Stimulated activated naive B cell treated with anti-CD40 and anti-IgM and Interleukin-4, amounts not matched to agents 10 μg/mL and 1 μg/mL and 100 μg/mL, for 72 hours (primary cell): ENCODE measurements around the gene CRACR2B.

Experiments used
- ATAC-seq, 2 donors: fragments of 150-1000 bp; cut with Tn5 transposase; replicated peaks; 2 replicates each; pipeline ENCODE4 v1.10.0; 2021; ENCODE audit warnings: moderate library complexity in 1 of 2
- DNase-seq: peaks from one replicate; pipeline ENCODE4 v3.0.0; 2021
- H3K27ac Mint-ChIP-seq: one replicate; pipeline ENCODE4 v1.8.0; 2022; ENCODE audit warnings: mild to moderate bottlenecking, mixed read lengths
- H3K27me3 Mint-ChIP-seq, 2 donors: one replicate each; pipeline ENCODE4 v1.8.0; 2022; ENCODE audit warnings: mixed read lengths in 2 of 2
- H3K36me3 Mint-ChIP-seq, 2 donors: one replicate each; pipeline ENCODE4 v1.8.0; 2022; ENCODE audit warnings: mixed read lengths in 2 of 2, mild to moderate bottlenecking in 1 of 2
- H3K4me1 Mint-ChIP-seq, 2 donors: one replicate each; pipeline ENCODE4 v1.8.0; 2022; ENCODE audit warnings: mixed read lengths in 2 of 2, mild to moderate bottlenecking in 1 of 2
- H3K4me3 Mint-ChIP-seq, 2 donors: one replicate each; pipeline ENCODE4 v1.8.0; 2022; ENCODE audit warnings: mild to moderate bottlenecking in 2 of 2, mixed read lengths in 2 of 2, moderate library complexity in 1 of 2
- H3K9me3 Mint-ChIP-seq, 2 donors: one replicate each; pipeline ENCODE4 v1.8.0; 2022; ENCODE audit warnings: mixed read lengths in 2 of 2, mild to moderate bottlenecking in 1 of 2

Gene CRACR2B

GRCh38 chr11:824942-825341, 2.8 kb upstream of the CRACR2B start:
- DNase-seq: no peak
- ATAC-seq: no peak
- peaks cover 12 to 20% of the 10 kb centered on the region in 2 donors for H3K36me3 Mint-ChIP-seq
- no peaks in the 10 kb centered on the region for H3K9me3 Mint-ChIP-seq
- no peak overlapping the region for H3K27ac Mint-ChIP-seq
- H3K4me1 Mint-ChIP-seq: peaks cover 33 to 50% of the 10 kb centered on the region in 2 donors
- H3K4me3 Mint-ChIP-seq: no peak overlapping the region
- H3K27me3 Mint-ChIP-seq: peaks cover 24 to 27% of the 10 kb centered on the region in 2 donors

DNA sequence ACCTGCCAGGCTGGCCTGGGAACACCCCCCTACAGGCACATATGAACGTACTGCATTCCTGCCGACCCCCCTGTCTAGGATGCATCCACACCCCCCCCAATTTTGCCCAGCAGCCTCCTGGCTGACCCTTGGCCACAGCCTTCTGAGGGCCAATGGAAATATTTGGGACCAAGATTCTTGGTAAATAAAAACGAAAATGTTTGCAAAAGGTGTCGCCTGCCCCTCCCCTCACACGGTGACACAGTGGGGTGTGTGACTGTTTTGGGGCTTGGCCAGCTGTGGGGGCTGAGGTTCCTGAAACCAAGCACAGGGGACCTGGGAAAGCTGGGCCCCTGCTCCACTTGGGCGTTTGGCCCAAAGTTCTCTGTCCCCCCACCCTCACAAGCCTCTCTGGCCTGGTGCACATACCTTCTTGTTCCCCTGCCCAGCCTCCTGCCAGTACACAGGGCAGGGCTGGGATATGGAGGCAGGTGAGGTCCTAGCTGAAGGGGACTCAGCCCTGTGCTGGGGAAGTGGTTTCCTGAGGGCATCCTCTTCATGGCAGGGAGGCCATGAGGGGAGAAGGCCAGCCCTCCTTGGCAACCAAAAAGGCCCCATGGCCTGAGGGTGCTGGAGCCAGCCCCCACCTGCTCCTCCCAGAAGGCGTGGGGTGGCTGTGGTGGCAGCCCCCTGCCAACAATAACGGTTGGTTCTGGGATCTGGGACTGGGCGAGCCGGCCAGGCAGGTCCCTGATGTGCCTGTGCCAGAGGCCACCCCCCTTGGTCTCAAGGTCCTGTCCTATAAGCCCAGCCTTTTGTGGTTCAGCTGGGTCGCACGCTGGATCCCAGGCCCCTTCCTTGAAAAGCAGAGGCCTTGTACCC, 2.1 kb upstream of the CRACR2B start:
- no peaks in the 10 kb centered on the region for H3K9me3 Mint-ChIP-seq
- ATAC-seq (no peak), DNase-seq (no peak)
- peaks cover 29 to 49% of the 10 kb centered on the region in 2 donors for H3K4me1 Mint-ChIP-seq
- H3K27me3 Mint-ChIP-seq: peaks cover 28 to 33% of the 10 kb centered on the region in 2 donors
- H3K27ac Mint-ChIP-seq: no peak overlapping the region
- H3K36me3 Mint-ChIP-seq: peaks cover 12 to 20% of the 10 kb centered on the region in 2 donors
- no peak overlapping the region for H3K4me3 Mint-ChIP-seq

GRCh38 chr11:826227-826621, 1.5 kb upstream of the CRACR2B start:
- Mint-ChIP-seq H3K36me3 (peaks cover 9 to 20% of the 10 kb centered on the region in 2 donors), H3K9me3 (no peaks in the 10 kb centered on the region), H3K4me1 (peaks cover 23 to 48% of the 10 kb centered on the region in 2 donors), H3K27me3 (peaks cover 31 to 37% of the 10 kb centered on the region in 2 donors), H3K27ac (no peak overlapping the region), H3K4me3 (peak overlapping the region; percentile 62 to 73)
- no peak for ATAC-seq
- no peak for DNase-seq

DNA sequence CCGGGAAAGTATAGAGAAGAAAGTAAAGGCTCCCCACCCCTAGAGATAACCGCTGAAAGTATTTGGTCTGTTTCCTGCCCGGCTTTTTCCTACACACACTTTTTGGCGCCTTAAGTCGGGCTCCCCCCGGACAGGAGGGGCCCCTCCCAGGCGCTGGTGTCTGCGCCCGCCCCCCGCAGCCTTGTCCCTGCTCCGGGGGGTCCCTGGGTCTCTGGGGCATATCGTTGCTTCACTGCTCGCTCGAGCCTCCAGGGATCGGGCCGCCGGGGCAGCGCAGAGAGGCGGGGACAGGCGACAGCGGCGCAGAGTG, 928 bp upstream of the CRACR2B start:
- H3K27me3 Mint-ChIP-seq: peaks cover 37 to 42% of the 10 kb centered on the region in 2 donors
- H3K4me1 Mint-ChIP-seq: peaks cover 24 to 50% of the 10 kb centered on the region in 2 donors
- ATAC-seq (peak; percentile 21 to 22), DNase-seq (no peak)
- no peak overlapping the region for H3K27ac Mint-ChIP-seq
- peaks cover 9 to 20% of the 10 kb centered on the region in 2 donors for H3K36me3 Mint-ChIP-seq
- H3K4me3 Mint-ChIP-seq: peak overlapping the region; percentile 62 to 73
- H3K9me3 Mint-ChIP-seq: no peaks in the 10 kb centered on the region

GRCh38 chr11:827146-827896, 398 bp upstream of the CRACR2B start:
- DNase-seq (no peak), ATAC-seq (peak; percentile 31 to 38)
- Mint-ChIP-seq H3K4me1 (peaks cover 28 to 50% of the 10 kb centered on the region in 2 donors), H3K36me3 (peaks cover 9 to 18% of the 10 kb centered on the region in 2 donors), H3K9me3 (no peaks in the 10 kb centered on the region), H3K27ac (peak overlapping the region; percentile 75), H3K4me3 (peak overlapping the region; percentile 73 to 80), H3K27me3 (peaks cover 38 to 48% of the 10 kb centered on the region in 2 donors)

DNA sequence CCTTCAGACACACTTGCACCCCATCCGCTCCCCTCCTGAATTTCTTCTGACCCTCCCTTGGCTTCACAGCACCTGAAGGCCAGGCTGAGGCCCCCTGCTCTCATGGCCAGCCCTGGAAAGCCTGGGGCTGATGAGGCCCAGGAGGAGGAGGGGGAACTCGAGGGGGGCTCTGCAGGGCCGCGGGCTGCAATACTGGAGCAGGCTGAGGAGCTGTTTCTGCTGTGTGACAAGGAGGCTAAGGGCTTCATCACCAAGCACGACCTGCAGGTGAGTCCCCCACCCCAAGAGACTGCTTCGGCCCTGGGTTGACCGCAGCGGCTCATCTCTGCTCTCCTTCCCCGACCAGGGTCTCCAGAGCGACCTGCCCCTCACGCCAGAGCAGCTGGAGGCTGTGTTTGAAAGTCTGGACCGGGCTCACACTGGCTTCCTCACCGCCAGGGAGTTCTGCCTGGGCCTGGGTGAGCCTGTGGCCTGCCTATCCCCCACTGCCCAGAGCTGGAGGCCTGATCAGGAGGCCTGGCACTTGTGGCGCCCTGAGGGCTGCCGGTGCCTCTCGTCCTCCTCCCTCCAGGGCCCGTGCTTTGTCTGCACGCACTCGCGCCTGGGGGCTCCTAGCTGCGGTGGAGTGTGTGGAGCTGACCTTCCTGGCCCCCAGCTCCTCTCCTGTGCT, 922 bp downstream of the CRACR2B start:
- Mint-ChIP-seq H3K27ac (no peak overlapping the region), H3K9me3 (no peaks in the 10 kb centered on the region), H3K4me3 (peak overlapping the region; percentile 71 to 80)

GRCh38 chr11:829176-829846, 1.6 kb downstream of the CRACR2B start:
- peaks cover 33 to 58% of the 10 kb centered on the region in 2 donors for H3K4me1 Mint-ChIP-seq
- H3K4me3 Mint-ChIP-seq: peak overlapping the region; percentile 65 to 71
- H3K27me3 Mint-ChIP-seq: peaks cover 38 to 50% of the 10 kb centered on the region in 2 donors
- no peaks in the 10 kb centered on the region for H3K9me3 Mint-ChIP-seq
- H3K27ac Mint-ChIP-seq: peak overlapping the region; percentile 5
- H3K36me3 Mint-ChIP-seq: peaks cover 9 to 11% of the 10 kb centered on the region in 2 donors
- ATAC-seq (no peak), DNase-seq (no peak)

More for the DNA sequence above, 922 bp downstream of the CRACR2B start:
- H3K27me3 Mint-ChIP-seq: peaks cover 38 to 50% of the 10 kb centered on the region in 2 donors
- no peak for ATAC-seq
- no peak for DNase-seq
- peaks cover 9 to 11% of the 10 kb centered on the region in 2 donors for H3K36me3 Mint-ChIP-seq
- H3K4me1 Mint-ChIP-seq: peaks cover 29 to 51% of the 10 kb centered on the region in 2 donors

DNA sequence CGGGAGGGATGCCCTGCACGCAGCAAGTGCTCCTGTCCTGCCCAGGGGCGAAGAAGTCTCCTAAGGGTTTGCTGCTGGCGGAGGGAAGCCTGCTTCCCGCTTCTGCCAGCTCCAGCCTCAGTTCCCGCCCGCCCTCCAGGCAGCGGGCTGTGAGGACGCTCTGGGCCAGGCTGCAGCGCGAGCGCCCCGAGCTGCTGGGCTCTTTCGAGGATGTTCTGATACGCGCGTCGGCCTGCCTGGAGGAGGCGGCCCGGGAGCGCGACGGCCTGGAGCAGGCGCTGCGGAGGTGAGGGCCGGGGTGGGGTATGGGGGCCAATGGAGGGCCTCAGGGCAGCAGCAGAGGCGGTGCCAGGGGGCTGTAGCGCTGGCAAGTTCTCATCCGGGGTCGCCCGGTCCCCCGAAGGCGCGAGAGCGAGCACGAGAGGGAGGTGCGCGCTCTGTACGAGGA, 2.2 kb downstream of the CRACR2B start:
- Mint-ChIP-seq H3K36me3 (peaks cover 6 to 8% of the 10 kb centered on the region in 2 donors), H3K4me1 (peaks cover 34 to 63% of the 10 kb centered on the region in 2 donors), H3K4me3 (peak overlapping the region; percentile 52 to 71), H3K27me3 (peaks cover 38 to 50% of the 10 kb centered on the region in 2 donors), H3K27ac (no peak overlapping the region), H3K9me3 (no peaks in the 10 kb centered on the region)
- DNase-seq (no peak), ATAC-seq (peak; percentile 1 to 3)

GRCh38 chr11:830295-831117, 2.8 kb downstream of the CRACR2B start:
- Mint-ChIP-seq H3K27ac (no peak overlapping the region), H3K36me3 (peaks cover 0 to 2% of the 10 kb centered on the region in 2 donors), H3K4me1 (peaks cover 34 to 69% of the 10 kb centered on the region in 2 donors), H3K4me3 (peak overlapping the region; percentile 52 to 71), H3K9me3 (no peaks in the 10 kb centered on the region), H3K27me3 (peaks cover 38 to 50% of the 10 kb centered on the region in 2 donors)
- ATAC-seq (peak; percentile 46 to 63), DNase-seq (peak; percentile 57)

GRCh38 chr11:831118-831864, 3.6 kb downstream of the CRACR2B start:
- no peak for ATAC-seq
- peak overlapping the region; percentile 20 for H3K27ac Mint-ChIP-seq
- no peak for DNase-seq
- H3K4me1 Mint-ChIP-seq: peaks cover 34 to 69% of the 10 kb centered on the region in 2 donors
- H3K36me3 Mint-ChIP-seq: peaks cover 4 to 6% of the 10 kb centered on the region in 2 donors
- H3K27me3 Mint-ChIP-seq: peaks cover 38 to 50% of the 10 kb centered on the region in 2 donors
- H3K9me3 Mint-ChIP-seq: no peaks in the 10 kb centered on the region
- peak overlapping the region; percentile 22 to 71 for H3K4me3 Mint-ChIP-seq

- DNase-seq (no peak), ATAC-seq (no peak)
- no peak overlapping the region for H3K27ac Mint-ChIP-seq
- H3K27me3 Mint-ChIP-seq: peaks cover 38 to 50% of the 10 kb centered on the region in 2 donors
- peak overlapping the region; percentile 51 to 73 for H3K4me3 Mint-ChIP-seq
- no peaks in the 10 kb centered on the region for H3K9me3 Mint-ChIP-seq
- H3K4me1 Mint-ChIP-seq: peaks cover 34 to 69% of the 10 kb centered on the region in 2 donors
- H3K36me3 Mint-ChIP-seq: peaks cover 8 to 14% of the 10 kb centered on the region in 2 donors
Observed at GRCh38 chr11:831961-832528, 4.3 kb downstream of the CRACR2B start.

GRCh38 chr11:832529-833113, 4.9 kb downstream of the CRACR2B start, which contains the start of gene CD151:
TSS of gene CD151 (plus strand) at chr11:832952. CDS start at chr11:836070, 3,118 bp downstream.
- H3K36me3 Mint-ChIP-seq: peaks cover 12 to 18% of the 10 kb centered on the region in 2 donors
- H3K4me3 Mint-ChIP-seq: peak within 1 kb of the TSS; percentile 77 to 78
- peak; percentile 62 to 72 for ATAC-seq
- peak within 1 kb of the TSS; percentile 25 for H3K27ac Mint-ChIP-seq
- H3K9me3 Mint-ChIP-seq: no peaks in the 10 kb centered on the region
- peaks cover 32 to 67% of the 10 kb centered on the region in 2 donors for H3K4me1 Mint-ChIP-seq
- peaks cover 35 to 47% of the 10 kb centered on the region in 2 donors for H3K27me3 Mint-ChIP-seq
- DNase-seq: no peak
